Tibial nerve (tissue), 4 donors: ENCODE results near the gene C1orf35. TPM values are rescaled to one million over a fixed set of nuclear protein-coding genes. Genes with fewer than 3 reads are reported as not detected.

Experiments
- DNase-seq, 2 donors: peaks; one replicate each; pipeline ENCODE4 v3.0.0-alpha.2; 2019; ENCODE audit warnings: low spot score in 2 of 2
- H3K27ac ChIP-seq, 4 donors: fragments of 200-600 bp; sonication (generic) in 3 of 4; one replicate each; pipeline ENCODE4 v1.5.1; 2017 to 2019; ENCODE audit warnings: mild to moderate bottlenecking in 1 of 4
- H3K27me3 ChIP-seq, 2 donors: fragments of 200-600 bp; sonication (generic) in 1 of 2; one replicate each; pipeline versions ENCODE4 v1.5.1 to v1.6.0; 2017 to 2019
- H3K36me3 ChIP-seq, 3 donors: fragments of 200-600 bp; sonication (generic); one replicate each; pipeline ENCODE4 v1.5.1; 2018 to 2019
- H3K4me1 ChIP-seq, 4 donors: fragments of 200-600 bp; sonication (generic) in 3 of 4; one replicate each; pipeline ENCODE4 v1.5.1; 2017 to 2019
- H3K4me3 ChIP-seq, 4 donors: fragments of 200-600 bp; sonication (generic) in 3 of 4; one replicate each; pipeline ENCODE4 v1.5.1; 2017 to 2019; ENCODE audit warnings: mild to moderate bottlenecking in 1 of 4, moderate library complexity in 1 of 4
- H3K9me3 ChIP-seq, 4 donors: fragments of 200-600 bp; sonication (generic) in 3 of 4; one replicate each; pipeline ENCODE4 v1.5.1; 2017 to 2019
- CTCF ChIP-seq, 5 experiments: fragments of 200-600 bp in 3 of 5; fragments of 450-650 bp in 2 of 5; sonication (generic) in 3 of 5; IDR thresholded peaks; one replicate each; pipeline ENCODE4 v1.5.1; 2016 to 2019; ENCODE audit warnings: antibody characterized with exemption in 5 of 5, mild to moderate bottlenecking in 3 of 5, moderate library complexity in 2 of 5
- EP300 ChIP-seq, 2 donors: sonication (generic); formaldehyde crosslinking; IDR thresholded peaks; one replicate each; pipeline ENCODE4 v1.6.1; 2017; ENCODE audit warnings: antibody characterized with exemption in 2 of 2, mild to moderate bottlenecking in 1 of 2
- POLR2A ChIP-seq, 2 donors: fragments of 450-650 bp; IDR thresholded peaks; one replicate each; pipeline ENCODE4 v1.6.1; 2017; ENCODE audit warnings: antibody characterized with exemption in 2 of 2, mild to moderate bottlenecking in 2 of 2, moderate library complexity in 2 of 2
- WGBS, 2 donors: methylation state at CpG; one replicate each; pipeline ENCODE4 v1.1.5; 2018; 5-methylcytosine and 5-hydroxymethylcytosine counted together
- total RNA-seq, 4 donors: library from RNA; depleted of rRNA; stranded (reverse); fragments of >200 nt; gene quantifications; one replicate each; pipeline ENCODE4 v1.1.0, GENCODE V29; 2016

C1orf35 gene
- total RNA-seq, 4 donors from 2014 or later, result 26.4 to 38.5 (median 27.1) TPM

GRCh38 chr1:228139931-228140723 lies 37.0 kb upstream of the C1orf35 start, which contains the start of gene GUK1:
Gene GUK1 (plus strand): TSS chr1:228140279. CDS start chr1:228140303, 24 bp downstream.
- TF ChIP-seq EP300 (IDR thresholded peaks at IDR 0.05) (peak; percentile 90 to 99), POLR2A (IDR thresholded peaks at IDR 0.05) (peak; percentile 95 to 96), CTCF (IDR thresholded peaks at IDR 0.05) (peak in 4 of 5 experiments; percentile 10 to 68 (median 48))
- Histone ChIP-seq H3K9me3 (no peaks in the 10 kb centered on the region), H3K4me3 (peak within 1 kb of the TSS; percentile 79 to 97 (median 86)), H3K27me3 (no peaks in the 10 kb centered on the region), H3K4me1 (peaks cover 0 to 46% (median 38%) of the 10 kb centered on the region in 4 donors), H3K27ac (peak within 1 kb of the TSS; percentile 96 to 98 (median 97)), H3K36me3 (peaks cover 0 to 3% (median 0%) of the 10 kb centered on the region in 3 donors)
- DNase-seq, result peak; percentile 99
- 0 to 1% methylated on average over 57 to 58 of the region's 95 CpGs for WGBS, 2 donors

- no peak for DNase-seq
- Histone ChIP-seq H3K27ac (peak overlapping the region; percentile 96 to 98 (median 97)), H3K36me3 (no peaks in the 10 kb centered on the region), H3K4me3 (peak overlapping the region; percentile 79 to 97 (median 86)), H3K27me3 (no peaks in the 10 kb centered on the region), H3K9me3 (no peaks in the 10 kb centered on the region), H3K4me1 (peaks cover 0 to 39% (median 35%) of the 10 kb centered on the region in 4 donors)
- WGBS, 2 donors, result 23 to 24% methylated on average over 30 of the region's 30 CpGs
- TF ChIP-seq POLR2A (IDR thresholded peaks at IDR 0.05), result no peak
- no peak for TF ChIP-seq EP300 (IDR thresholded peaks at IDR 0.05)
- TF ChIP-seq CTCF (IDR thresholded peaks at IDR 0.05), result no peak
These were observed 36.3 kb upstream of the C1orf35 start for GRCh38 chr1:228139406-228139930.

GRCh38 chr1:228136901-228137300 lies 33.8 kb upstream of the C1orf35 start:
- Histone ChIP-seq H3K4me1 (peaks cover 0 to 14% (median 10%) of the 10 kb centered on the region in 4 donors), H3K27ac (no peak overlapping the region), H3K27me3 (no peaks in the 10 kb centered on the region), H3K9me3 (no peaks in the 10 kb centered on the region), H3K36me3 (no peaks in the 10 kb centered on the region), H3K4me3 (no peak overlapping the region)
- 61 to 78% methylated on average over 1 of the region's 1 CpG for WGBS, 2 donors
- DNase-seq, result no peak
- TF ChIP-seq EP300 (IDR thresholded peaks at IDR 0.05) (no peak), CTCF (IDR thresholded peaks at IDR 0.05) (no peak), POLR2A (IDR thresholded peaks at IDR 0.05) (no peak)

- 79 to 86% methylated on average over 12 of the region's 12 CpGs for WGBS, 2 donors
These were observed 31.5 kb upstream of the C1orf35 start for GRCh38 chr1:228134591-228134990.

More at GRCh38 chr1:228134591-228134990, 31.5 kb upstream of the C1orf35 start:
- H3K4me3 ChIP-seq, result no peak overlapping the region
- peak in 1 of 2 donors; percentile 12 for DNase-seq
- no peaks in the 10 kb centered on the region for H3K36me3 ChIP-seq
- peaks cover 0 to 12% (median 2%) of the 10 kb centered on the region in 4 donors for H3K4me1 ChIP-seq
- no peak overlapping the region for H3K27ac ChIP-seq
- H3K9me3 ChIP-seq, result no peaks in the 10 kb centered on the region
- H3K27me3 ChIP-seq, result no peaks in the 10 kb centered on the region
- TF ChIP-seq EP300 (IDR thresholded peaks at IDR 0.05) (no peak), CTCF (IDR thresholded peaks at IDR 0.05) (no peak)
